Measurements from ENCODE around the gene RAB3D.
A peak's percentile ranks its signal among the peaks of the same experiment; 100 is the strongest.
"Not testable (repeated sequence)": the region's sequence is repeated elsewhere in the genome, so short reads cannot be mapped to it uniquely, and the experiment has no call there.

The RAB3D gene

GRCh38 chr19:11356676-11357550 lies 17.5 kb upstream of the RAB3D start:
- Histone ChIP-seq H3K27me3 (no peaks in the 10 kb centered on the region), H3K27ac (no peak overlapping the region), H3K36me3 (no peaks in the 10 kb centered on the region), H4K20me1 (no peaks in the 10 kb centered on the region), H3K9me3 (no peaks in the 10 kb centered on the region), H3K4me3 (no peak overlapping the region), H3K4me2 (no peak overlapping the region; the same call in 1 of the 2 replicates), H3K4me1 (peaks cover 15% of the 10 kb centered on the region), H3K9ac (no peak overlapping the region)
- no peak for TF ChIP-seq Cebpa-rat (IDR thresholded peaks at IDR 0.05)

DNA sequence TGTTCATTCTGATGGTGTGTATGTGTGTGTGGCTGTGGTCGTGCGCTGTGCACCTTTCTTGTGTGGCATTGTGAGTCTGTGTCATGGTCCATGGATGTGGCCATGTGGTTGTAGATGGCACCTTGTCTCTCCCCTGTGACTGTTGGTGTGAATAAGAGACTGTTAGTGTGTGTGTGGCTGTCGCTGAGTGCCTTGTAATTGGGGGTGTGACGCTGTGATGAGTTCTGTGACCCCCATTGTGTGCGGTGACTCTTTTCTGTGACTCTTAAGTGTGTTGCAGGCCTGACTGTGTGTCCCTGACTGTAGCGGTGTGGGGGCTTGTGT lies 16.6 kb upstream of the RAB3D start:
- no peaks in the 10 kb centered on the region for H3K27me3 ChIP-seq
- H3K9me3 ChIP-seq: no peaks in the 10 kb centered on the region
- peaks cover 18% of the 10 kb centered on the region for H3K4me1 ChIP-seq
- H3K27ac ChIP-seq: no peak overlapping the region
- H3K9ac ChIP-seq: no peak overlapping the region
- H3K36me3 ChIP-seq: no peaks in the 10 kb centered on the region
- H3K4me2 ChIP-seq: peak overlapping the region; percentile 82
- H4K20me1 ChIP-seq: no peaks in the 10 kb centered on the region
- no peak for TF ChIP-seq Cebpa-rat (IDR thresholded peaks at IDR 0.05)
- 0 out of 2 replicates have a peak overlapping the region, but pooled peaks have one; percentile 64 for H3K4me3 ChIP-seq

DNA sequence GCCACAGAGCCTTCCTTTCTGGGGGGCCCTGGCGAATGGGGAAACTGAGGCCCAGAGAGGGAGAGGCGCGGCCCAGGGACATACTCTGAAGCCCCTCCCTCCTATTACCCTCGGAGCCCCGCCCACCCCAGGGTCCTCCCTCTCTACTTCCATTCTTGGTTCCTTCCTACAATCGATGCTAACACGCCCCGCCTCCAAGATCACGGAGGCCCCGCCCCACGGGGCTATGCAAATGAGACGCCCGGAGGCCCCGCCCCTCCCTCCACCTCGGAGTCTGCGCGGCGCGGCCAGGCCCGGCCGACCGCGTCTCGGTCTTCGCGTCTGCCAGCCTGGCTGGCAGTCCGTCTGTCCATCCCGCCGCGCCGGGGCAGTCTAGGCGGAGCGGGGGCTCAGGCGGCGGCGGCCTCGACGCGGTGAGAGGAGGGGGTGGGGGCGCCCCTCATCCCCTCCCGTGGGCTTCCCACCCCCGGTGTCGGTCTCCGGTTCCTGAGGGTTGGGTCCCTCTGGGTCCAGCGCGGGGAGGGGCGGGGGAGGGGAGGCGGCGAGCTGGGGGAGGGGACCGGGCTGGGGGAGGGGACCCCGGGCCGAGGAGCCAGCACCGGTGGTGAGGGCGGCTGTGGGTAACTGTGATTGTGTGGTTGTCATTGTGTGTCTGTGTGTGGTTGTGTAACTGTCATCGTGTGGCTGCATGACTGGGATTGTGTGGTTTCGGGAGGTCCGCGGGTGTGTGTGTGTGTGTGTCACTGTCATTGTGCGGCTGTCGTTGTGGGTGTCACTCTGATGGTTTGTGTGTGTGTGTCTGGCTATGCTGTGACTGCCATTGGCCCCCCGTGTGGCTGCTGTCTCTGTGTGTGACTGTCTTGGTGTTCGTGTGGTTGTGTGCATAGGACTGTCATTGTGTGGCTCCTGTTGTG lies 16.0 kb upstream of the RAB3D start, which contains the start of gene PLPPR2:
TSS of gene PLPPR2 (plus strand) at position 273 of the 914 bp plus-strand sequence. CDS start 2,242 bp downstream, outside the sequence.
- Histone ChIP-seq H3K9me3 (no peaks in the 10 kb centered on the region), H3K9ac (peak within 1 kb of the TSS; percentile 60; the same call in 1 of the 2 replicates), H3K27ac (no peak within 1 kb of the TSS), H3K4me3 (peak within 1 kb of the TSS; percentile 64), H3K4me2 (peak within 1 kb of the TSS; percentile 82), H3K4me1 (peaks cover 20% of the 10 kb centered on the region), H3K27me3 (no peaks in the 10 kb centered on the region), H4K20me1 (no peaks in the 10 kb centered on the region), H3K36me3 (no peaks in the 10 kb centered on the region)
- TF ChIP-seq Cebpa-rat (IDR thresholded peaks at IDR 0.05): no peak

DNA sequence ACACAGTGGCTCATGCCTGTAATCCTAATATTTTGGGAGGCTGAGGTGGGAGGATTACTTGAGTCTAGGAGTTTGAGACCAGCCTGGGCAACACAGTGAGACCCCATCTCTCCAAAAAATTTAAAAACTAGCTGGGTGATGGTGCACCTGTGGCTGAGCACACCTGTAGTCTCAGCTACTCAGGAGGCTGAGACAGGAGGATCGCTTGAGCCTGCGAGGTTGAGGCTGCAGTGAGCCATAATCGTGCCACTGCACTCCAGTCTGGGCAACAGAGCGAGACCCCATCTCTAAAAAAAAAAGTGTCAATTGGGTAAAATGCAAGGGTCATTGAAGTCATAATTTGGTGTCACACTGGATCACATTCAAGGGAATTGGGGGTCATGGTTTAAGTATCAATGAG lies 14.6 kb upstream of the RAB3D start:
- not testable (repeated sequence) for H4K20me1 ChIP-seq, H3K27me3 ChIP-seq, H3K9me3 ChIP-seq, H3K4me2 ChIP-seq, H3K27ac ChIP-seq, H3K9ac ChIP-seq, H3K36me3 ChIP-seq, H3K4me3 ChIP-seq
- peaks cover 20% of the 10 kb centered on the region for H3K4me1 ChIP-seq

DNA sequence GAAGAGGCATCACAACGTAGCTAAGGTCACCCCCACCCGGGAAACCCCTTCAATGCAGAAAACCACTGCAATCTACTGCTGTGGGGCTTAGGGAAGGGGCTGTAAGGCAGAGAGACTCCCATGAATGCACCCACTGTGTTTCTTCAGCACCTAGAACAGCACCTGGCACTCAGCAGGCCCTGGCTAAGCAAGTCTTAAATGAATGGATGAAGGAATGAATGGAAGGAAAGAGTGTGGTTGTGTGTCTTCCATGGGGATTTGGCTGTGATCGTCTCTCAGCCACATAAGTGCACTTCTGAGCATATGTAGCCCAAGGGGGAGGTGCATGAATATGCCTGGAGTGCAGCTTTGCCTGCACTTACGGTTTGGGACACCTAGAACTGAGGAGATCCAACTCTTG lies 9.7 kb upstream of the RAB3D start:
- Histone ChIP-seq H3K4me3 (no peak overlapping the region), H3K4me1 (peaks cover 37% of the 10 kb centered on the region)
- TF ChIP-seq Cebpa-rat (IDR thresholded peaks at IDR 0.05): no peak

DNA sequence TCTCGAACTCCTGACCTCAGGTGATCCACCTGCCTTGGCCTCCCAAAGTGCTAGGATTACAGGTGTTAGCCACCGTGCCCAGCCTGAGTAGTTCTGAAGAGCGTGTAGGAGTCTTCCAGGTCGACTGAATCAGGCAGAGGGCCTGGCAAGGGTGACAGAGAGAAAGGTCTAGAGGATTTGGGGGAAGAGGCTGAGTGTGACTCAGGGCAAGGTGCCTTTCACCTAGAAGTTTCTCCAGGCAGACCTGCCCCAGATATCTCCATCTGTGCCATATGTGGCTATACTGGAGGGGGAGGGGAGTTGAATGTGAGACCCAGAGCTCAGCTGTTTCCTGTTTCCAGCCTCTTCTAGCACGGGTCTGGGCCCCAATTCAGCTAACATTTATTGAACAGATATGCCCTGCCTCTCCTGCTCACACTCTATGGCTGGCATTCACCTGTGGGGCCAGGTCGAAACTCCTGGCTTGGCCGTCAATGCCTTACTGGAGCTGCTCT lies 8.1 kb upstream of the RAB3D start:
- no peaks in the 10 kb centered on the region for H4K20me1 ChIP-seq
- peak overlapping the region; percentile 95; the same call in 1 of the 2 replicates for H3K4me2 ChIP-seq
- peaks cover 11% of the 10 kb centered on the region for H3K9me3 ChIP-seq
- H3K4me3 ChIP-seq: no peak overlapping the region
- TF ChIP-seq Cebpa-rat (IDR thresholded peaks at IDR 0.05): no peak
- peaks cover 4% of the 10 kb centered on the region; the same call in 1 of the 2 replicates for H3K36me3 ChIP-seq
- H3K27me3 ChIP-seq: no peaks in the 10 kb centered on the region
- H3K27ac ChIP-seq: no peak overlapping the region
- H3K4me1 ChIP-seq: peaks cover 39% of the 10 kb centered on the region
- no peak overlapping the region for H3K9ac ChIP-seq

More for the DNA sequence above, 9.7 kb upstream of the RAB3D start:
- Histone ChIP-seq H3K9me3 (peaks cover 11% of the 10 kb centered on the region), H4K20me1 (no peaks in the 10 kb centered on the region), H3K27ac (no peak overlapping the region), H3K36me3 (no peaks in the 10 kb centered on the region), H3K4me2 (no peak overlapping the region), H3K27me3 (no peaks in the 10 kb centered on the region), H3K9ac (no peak overlapping the region)

DNA sequence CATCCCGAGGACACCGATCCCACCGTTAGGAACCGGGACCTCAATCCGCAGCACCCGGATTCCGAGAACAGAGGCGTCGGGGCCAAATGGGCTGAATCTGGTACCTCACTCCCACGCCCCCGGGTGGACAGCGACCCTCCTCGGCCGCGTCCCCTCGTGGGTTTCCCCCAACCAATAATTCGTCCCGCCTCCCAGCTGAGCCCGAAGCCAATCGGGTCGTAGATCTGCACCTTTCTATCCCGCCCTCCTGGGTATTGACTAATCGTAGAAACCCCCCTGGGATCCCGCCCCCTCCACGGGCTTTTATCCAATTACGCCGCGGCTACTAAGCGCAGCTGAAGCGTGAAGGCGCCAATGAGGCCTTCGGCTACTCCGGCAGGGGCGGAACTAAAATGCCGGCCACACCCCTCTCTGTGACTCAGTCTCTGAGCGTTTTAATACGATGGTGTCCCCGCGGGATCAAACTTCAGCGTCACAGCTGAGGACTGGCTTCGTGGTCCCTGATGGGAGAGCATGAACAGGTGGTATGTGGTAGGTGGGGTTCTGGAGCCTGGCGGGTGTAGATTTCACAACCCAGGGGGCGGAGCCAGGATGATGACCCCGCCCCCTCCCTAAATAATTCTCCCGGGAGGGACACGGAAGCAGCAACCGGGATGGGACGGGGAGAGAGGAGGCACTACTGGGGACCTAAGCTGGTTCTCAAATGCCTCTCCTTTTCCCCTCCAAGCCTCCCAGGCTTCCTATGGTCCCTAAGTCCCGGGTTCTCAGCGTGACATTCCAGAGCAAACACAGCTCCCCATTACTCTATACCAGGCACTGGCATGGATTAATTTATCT lies 6.9 kb upstream of the RAB3D start, which contains the start of the genes CCDC159 and TMEM205:
TSS of gene CCDC159 (plus strand) at position 416 of the 837 bp plus-strand sequence. CDS start at position 504, 88 bp downstream.
TSS of gene TMEM205 (minus strand) at position 165 of the 837 bp plus-strand sequence. CDS start 649 bp downstream, outside the sequence.
- H3K4me3 ChIP-seq: peak within 1 kb of the TSS; percentile 76
- H3K9ac ChIP-seq: peak within 1 kb of the TSS; percentile 81
- H3K4me2 ChIP-seq: peak within 1 kb of the TSS; percentile 95
- peak within 1 kb of the TSS; percentile 73 for H3K27ac ChIP-seq
- peak; percentile 95 for TF ChIP-seq Cebpa-rat (IDR thresholded peaks at IDR 0.05)
- H3K4me1 ChIP-seq: peaks cover 39% of the 10 kb centered on the region
- H3K36me3 ChIP-seq: peaks cover 14% of the 10 kb centered on the region; the same call in 1 of the 2 replicates
- peaks cover 11% of the 10 kb centered on the region for H3K9me3 ChIP-seq
- no peaks in the 10 kb centered on the region for H3K27me3 ChIP-seq
- H4K20me1 ChIP-seq: no peaks in the 10 kb centered on the region

- H3K27ac ChIP-seq: peak overlapping the region; percentile 73
- H3K27me3 ChIP-seq: no peaks in the 10 kb centered on the region
- H4K20me1 ChIP-seq: no peaks in the 10 kb centered on the region
- H3K9me3 ChIP-seq: peaks cover 11% of the 10 kb centered on the region
- TF ChIP-seq Cebpa-rat (IDR thresholded peaks at IDR 0.05): no peak
- peaks cover 35% of the 10 kb centered on the region for H3K4me1 ChIP-seq
- H3K4me2 ChIP-seq: peak overlapping the region; percentile 95
- H3K4me3 ChIP-seq: peak overlapping the region; percentile 76
- H3K9ac ChIP-seq: peak overlapping the region; percentile 81
- peaks cover 15% of the 10 kb centered on the region; the same call in 1 of the 2 replicates for H3K36me3 ChIP-seq
Observed at GRCh38 chr19:11345122-11345803, 5.8 kb upstream of the RAB3D start.

Measured in BLaER1 (cell line).